Fibroblast of skin of right biceps (primary cell): Measurements from ENCODE around the gene CYB5A.

ENCODE experiments used
- DNase-seq: peaks from one replicate; pipeline ENCODE4 v3.0.0-alpha.2; 2013

The CYB5A gene

DNA sequence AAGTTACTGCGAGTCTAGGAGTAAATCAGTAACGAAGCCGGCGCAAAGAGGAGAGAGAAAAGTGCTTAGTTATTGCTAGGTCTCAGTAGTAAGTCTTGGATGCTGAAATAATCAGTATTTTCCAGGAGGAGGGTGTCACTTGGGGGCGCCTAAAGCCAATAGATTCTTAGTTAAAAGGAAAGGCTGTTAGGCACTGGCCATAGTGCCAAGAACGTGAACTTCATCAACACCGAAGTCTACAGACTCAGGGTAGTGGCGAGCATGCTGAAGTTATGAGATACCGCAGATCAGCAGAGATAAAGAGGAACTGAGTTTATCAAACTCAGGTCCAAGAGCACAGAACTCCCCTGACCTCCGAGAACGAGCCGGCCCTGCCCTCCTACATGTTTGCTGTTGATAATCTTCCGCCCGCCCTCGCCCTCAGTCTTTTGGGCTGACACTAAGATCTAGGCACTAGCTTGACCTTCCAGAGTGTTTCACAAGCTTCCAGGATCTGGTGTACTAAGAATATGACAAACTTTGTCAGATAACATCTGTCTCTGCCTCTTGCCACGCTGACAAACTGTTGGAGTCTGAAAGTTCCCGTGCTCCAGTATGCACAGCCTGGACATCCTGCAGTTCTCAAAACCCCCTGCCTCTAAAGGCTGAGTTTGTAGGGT, 49.2 kb downstream of the CYB5A start:
- DNase-seq: no peak

DNA sequence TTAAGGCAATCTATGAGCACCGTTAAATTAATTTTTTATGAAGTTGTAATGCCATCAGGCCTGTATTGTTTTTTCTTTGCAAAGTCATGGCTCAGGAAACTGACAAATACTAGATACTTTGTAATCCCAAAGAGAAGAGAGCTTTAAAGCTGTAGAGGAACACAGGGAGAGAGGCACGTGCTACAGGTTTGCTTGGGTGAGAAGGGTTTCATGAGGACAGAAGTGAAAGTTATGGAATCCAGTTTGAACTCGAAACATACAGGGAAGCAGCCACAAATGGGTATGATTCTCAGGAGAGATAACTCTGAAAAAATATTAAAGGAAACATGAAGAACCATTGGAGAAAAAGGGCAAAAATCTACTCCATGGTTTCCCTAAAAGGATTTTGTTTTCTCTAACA, 49.8 kb downstream of the CYB5A start:
- DNase-seq: no peak

DNA sequence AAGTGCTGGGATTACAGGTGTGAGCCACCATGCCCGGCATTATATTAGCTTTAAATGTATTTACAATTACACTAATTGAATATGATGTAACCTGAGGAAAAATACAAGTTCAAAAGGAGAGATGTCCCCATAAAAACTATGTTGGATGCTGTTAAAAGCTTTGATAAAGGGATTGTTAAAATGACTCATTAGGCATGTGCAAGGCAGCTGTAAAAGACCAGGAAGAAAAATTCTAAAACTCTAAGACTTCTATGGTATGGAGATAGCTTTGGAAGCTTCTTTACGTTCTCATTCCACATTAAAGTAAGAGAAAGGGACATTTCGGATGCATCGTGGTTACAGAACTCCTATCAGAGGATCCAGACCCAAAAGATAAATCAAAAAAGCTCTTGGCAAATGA, 50.3 kb downstream of the CYB5A start:
- no peak for DNase-seq

DNA sequence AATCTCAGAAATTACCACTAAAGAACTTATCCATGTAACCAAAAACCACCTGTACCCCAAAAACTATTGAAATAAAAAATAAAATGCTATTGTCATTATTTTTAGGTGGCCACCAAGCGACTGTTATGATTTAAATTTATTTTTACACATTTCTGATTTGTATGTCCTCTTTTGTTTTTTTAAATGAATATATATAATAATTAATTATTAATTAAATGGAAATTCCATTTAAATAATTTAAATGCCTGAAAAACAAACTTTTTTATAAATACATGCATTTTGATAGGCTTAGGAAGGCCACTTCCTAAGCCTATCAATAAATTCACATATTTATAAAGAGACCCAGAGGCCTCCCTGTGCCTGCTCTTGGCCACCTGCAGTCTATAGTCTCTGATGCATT, 52.2 kb downstream of the CYB5A start:
- no peak for DNase-seq

DNA sequence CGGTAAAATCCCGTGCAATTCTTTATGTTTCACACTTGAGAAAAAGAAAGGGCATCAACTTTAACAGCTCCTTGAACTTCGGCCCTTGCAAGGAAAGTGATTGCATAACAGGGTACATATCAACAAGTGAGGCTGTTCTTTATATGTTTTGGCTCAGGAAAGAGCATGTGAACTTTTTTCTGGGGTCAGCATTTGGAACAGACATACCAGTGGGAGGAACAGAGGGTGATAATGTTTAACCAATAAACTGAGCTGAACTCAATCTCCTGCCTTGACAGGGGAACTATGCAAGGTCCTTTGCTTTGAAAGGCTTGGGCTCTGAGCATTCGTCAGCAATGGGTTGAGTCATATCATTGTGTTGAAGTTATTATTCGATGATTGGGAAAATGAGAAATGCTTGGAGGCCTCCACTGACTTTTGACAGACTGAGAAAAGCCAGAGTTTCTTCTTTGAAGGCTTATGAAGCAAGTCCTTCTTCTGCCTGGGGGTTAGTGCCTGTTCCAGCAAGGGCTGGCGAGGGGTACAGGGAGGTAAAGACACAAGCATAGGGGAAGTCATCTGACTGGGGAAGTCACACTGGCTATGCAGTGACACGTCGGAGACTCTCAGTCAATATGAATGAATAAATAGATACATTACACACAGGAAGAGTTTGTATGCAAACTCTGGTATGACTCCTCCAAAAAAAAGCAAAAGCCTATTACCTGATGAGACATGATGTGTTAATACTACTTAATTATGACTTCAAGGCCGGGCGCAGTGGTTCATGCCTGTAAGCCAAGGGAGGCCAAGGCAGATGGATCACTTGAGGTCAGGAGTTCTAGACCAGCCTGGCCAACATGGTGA, 57.2 kb downstream of the CYB5A start:
- DNase-seq: peak; percentile 72

DNA sequence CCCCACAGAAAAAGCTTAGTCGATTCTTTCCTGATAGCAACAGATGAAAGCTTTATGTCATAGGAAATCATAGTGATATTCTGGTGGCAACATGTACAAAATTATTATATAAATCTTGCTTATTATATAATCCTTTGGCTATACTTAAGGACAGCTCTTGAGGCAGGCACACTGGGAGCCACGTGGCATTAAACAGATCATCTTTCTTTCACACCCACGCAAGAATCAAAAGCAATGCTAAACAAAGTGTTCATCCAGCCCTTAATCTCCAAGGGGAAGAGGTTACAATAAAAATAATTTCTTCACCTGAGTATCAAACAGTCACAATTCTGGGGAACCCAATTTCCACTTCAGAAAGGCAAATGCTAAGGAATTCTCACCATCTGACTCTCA, 57.8 kb downstream of the CYB5A start:
- DNase-seq: no peak

DNA sequence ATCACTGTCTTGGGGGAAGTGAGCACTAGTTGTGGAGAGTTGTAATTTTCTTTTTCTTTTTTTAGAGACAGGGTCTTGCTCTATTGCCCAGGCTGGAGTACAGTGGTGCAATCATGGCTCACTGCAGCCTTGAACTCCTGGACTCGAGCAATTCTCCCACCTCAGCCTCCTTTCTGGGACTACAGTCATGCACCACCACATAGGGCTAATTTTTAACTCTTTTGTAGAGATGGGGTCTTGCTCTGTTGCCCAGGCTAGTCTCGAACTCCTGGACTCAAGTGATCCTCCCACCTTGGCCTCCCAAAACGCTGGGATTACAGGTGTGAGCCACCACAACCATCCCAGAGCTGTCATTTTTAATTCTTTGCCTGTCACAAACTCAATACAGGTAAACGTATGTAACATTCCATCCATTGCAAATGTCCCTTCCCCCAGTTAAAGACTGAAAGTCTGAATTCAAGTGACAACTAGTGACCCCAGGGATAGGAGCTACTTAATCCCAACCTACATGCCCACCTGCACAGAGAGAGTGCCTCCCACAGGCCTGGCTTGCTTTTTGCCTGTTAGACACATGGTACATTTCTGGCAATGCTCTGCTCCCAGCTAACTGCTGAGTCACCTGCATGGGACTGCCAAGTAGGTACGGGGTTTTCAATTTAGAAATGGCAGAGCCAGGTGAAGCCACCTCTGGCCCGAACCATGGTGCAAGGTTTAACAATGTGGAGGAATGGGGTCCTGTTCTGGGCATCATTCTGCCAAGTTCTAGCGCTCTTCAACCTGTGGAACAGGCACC, 60.6 kb downstream of the CYB5A start:
- no peak for DNase-seq

DNA sequence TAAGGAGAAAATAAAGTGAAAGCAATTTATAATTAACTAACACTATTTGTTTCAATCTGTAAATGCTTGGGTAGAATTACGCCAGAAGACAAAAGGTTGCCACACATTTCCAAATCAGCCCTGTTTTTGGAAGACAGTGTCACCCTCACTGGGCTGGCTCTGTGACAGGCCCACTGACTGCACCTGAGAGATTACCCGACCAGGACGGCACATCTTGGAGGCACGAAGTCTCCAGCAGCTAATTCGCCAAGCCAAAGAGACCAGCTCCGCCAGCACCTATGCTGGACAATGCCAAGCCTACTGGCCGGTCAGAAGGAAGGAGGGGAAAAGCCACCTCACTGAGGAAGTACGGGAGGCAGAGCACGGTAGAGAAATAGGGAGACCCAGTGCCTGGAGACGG, 61.9 kb downstream of the CYB5A start:
- no peak for DNase-seq

DNA sequence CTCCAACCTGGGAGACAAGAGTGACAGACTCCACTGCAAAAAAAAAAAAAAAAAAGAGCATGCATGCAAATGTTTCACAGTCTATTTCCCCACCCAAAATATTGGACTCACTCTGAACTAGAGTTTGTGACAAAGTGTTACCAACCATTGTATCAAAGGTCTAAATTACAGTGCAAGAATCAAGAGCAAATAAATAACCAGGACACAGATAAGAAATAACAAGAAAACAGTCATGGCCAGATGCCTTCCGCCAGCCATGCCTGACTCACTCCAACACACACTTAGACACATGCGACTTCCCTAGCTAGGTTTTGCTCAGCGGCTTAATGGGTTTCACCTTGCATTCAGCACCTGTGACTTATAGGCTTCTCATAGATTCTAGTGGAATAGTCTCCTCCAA, 62.8 kb downstream of the CYB5A start:
- DNase-seq: no peak

DNA sequence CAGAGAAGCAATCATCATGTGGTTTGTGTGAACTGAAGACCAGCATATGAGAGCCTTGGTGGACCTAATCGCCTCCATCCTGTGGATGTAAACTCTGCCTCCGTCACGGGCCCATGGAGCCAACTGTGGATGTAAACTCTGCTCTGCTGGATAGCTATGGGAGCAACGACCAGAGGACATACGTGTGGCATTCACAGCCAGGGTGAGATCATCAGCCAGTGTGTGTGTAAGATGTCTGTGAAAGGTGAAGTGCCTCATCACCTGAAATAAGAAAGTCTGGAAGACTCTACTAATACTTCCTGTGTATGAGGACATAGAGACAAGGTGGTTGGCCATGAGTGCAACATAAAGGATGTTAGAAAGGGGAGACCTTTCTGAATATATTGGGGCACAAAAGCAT, 63.5 kb downstream of the CYB5A start:
- DNase-seq: no peak

DNA sequence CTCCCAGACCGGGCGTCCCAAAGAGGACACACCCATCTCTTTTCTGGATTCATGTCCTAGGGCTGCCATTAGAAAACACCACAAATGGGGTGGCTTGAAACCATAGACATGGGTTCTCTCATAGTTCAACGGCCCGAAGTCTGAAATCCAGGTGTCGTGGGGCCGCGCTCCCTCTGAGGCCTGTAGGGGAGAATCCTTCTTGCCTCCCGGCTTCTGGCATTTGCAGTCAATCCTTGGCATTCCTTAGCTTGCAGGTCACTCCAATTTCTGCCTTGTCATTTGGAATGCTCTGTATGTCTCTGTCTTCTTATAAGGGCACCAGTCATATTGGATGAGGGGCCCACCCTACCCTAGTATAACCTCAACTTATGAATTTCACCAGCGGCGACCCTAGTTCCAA, 65.1 kb downstream of the CYB5A start:
- no peak for DNase-seq

DNA sequence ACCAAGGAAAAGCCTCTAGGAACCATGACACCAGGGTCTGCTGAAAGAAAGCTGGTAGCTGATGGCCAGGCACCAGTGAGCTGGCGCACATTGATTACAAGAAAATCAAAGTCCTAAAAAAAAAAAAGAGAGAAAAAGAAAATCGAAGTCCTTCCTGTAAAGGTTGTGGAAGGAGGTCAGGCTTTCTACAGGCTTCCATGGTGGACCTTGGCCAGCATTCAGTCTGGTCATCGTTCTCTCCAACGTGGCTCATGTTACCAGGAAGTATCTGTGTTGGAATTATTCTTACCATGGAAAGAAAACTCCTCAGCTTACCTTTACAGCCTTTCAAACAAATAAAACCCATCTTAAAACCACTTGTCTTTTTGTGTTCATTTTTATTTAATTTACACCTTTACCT, 65.6 kb downstream of the CYB5A start:
- no peak for DNase-seq

DNA sequence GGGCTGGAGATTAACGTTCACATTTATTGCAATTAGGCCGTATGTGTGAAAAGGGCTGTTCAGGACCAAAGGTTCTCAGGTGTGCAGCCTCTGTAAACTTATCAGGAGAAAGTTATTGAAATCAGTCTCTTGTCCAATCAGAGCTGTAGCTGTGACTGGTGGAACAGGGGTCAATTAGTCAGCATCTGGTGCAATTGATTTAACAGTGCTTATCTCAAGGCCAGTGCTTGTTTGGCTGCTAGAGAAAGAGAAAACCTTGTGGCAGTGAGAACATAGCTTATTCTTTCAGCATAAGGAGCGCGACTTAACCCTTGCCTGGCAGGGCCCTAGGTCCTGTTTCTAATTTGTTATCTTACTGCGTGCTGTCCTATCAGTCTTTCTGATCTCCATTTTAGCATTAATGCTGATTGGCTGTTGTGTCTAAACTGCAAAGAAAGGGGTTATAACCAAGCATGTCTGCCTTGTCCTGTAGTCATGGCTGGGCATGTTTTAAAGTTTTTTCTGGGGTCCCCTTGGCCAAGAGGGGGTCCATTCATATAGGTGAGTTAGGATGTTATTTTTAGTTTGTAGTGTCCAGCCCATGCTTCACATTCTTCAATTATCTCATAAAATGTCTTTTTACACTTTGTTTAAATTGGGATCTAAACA, 66.4 kb downstream of the CYB5A start:
- DNase-seq: no peak

DNA sequence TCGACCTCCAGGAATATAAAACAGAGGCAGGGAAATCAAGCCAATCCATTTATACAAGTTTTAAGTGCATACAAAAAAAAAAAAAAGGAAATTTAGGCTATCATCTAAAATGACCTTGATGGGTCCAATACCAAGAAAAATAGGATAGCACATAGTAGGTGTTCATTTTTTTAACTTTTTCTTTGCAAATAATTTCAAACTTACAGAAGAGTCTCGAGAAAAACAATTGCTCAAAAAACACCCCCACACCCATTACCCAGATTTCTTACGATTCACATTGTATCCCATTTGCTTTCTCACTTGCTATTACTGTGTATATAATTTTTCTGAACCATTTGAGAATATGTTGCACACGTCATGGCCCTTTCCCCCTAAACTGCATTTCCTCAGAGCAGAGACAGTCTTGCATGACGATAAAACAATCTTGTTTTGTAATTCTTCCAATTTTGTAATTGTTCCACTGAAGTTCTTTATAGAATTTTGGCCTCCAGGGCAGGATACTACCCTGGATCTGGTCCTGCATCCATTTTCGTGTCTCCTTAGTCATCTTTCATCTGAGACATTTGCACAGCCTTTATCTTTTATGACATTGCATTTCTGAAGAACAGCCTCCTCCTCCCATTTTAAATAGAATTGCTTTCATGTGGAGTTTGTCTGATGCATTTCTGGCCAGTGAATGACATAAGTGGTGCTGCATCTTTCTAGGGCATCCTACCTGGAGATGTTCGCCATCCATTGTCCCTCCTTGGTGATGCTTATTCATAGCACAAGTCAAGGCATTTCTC, 68.9 kb downstream of the CYB5A start:
- DNase-seq: no peak

DNA sequence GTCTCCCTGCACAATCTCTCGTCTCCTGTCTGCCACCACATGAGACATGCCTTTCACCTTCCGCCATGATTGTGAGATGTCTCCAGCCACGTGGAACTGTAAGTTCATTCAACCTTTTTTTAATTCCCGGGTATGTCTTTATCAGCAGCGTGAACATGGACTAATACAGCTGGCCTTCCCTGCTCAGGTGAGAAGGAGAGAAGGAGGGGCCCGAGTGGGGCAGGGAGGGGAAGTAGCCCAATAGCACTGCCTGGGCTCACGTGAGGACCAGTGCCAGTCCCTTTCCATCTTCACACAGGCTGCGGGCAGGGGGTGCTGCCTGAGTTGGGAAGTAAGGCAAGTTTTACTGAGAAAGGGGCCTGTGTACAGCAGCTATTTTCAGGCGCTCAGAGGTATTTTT, 70.7 kb downstream of the CYB5A start:
- no peak for DNase-seq

DNA sequence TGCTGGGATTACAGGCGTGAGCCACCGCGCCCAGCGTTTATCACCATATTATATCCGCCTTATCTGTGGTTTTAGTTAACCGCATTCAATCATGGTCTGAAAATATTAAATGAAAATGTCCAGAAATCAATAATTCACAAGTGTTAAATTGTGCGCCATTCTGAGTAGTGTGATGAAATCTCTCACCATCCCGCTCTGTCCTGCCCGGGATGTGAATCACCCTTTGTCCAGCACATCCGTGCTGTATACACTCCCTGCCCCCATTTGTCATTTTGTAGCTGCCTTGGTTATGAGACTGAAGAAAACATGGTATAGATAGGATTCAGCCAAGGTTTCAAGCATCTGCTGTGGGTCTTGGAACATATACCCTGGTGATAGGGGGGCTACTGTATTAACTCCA, 72.7 kb downstream of the CYB5A start:
- no peak for DNase-seq

DNA sequence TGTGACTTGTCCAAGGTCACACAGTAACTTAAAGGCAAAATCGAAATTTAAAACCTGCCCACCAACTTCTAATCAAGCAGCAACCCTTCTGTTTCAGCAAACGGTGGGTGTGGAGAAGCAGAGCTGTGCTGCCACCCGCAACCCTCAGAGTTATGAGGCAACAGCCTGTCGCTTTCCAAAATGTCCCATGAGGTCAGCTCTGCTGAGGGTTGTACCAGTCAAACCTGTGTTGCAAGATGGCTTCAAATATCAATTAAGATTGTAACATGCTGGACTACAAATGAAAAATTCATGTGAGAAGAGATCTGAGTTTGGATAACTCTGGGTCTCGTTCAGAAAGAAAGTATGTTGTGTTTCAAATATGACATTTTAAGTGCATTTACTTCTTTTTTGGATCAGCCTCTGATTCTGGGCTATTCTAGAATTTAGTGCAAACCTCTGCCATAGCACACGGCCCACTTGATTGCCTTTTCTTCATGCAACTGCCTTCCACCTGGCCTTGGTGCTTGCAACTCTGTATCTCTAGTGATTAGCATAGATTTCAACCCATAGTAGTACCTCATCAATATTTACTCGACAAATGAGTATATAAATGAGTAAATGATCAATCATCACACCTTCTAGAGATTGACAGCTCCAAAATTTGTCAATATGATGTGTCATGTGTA, 74.2 kb downstream of the CYB5A start:
- DNase-seq: no peak

DNA sequence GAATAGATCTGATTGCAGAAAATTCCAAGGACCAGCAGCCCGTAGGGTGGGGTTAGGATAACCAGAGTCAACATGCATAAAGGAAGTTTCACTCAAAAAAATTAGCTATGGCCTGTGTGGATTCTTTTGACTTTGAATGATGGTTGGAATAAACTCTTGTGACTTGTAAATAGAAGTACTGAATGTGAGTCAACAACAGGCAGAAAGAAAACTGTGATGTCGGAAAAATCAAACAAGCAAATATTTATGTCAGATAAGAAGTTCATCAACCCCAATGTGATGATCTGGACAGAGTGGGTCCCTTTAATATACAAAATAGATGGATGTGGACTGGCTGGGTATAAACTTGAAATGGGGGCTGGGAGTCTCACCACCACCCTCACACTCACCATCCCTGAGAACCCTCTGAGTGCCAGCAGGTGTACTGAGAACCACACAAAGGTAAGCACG, 75.1 kb downstream of the CYB5A start:
- DNase-seq: no peak

DNA sequence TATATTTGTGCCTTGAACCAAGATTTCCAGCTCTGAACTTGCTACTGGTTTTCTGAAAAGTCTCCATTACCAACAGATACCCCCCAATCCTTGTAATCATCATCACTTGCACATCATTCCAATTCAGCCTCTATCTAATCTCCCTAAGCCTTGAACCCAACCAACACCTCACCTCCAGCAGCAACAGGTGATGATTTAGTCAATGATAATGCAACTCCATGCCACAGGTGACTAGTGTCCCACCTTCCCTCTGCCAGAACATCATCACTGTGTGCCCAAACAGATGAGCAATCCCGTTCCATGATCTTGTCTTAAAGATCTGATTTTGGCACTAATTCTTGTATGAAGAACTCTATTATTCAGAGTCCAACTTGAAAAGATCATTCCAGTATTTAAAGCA, 75.9 kb downstream of the CYB5A start:
- DNase-seq: no peak

DNA sequence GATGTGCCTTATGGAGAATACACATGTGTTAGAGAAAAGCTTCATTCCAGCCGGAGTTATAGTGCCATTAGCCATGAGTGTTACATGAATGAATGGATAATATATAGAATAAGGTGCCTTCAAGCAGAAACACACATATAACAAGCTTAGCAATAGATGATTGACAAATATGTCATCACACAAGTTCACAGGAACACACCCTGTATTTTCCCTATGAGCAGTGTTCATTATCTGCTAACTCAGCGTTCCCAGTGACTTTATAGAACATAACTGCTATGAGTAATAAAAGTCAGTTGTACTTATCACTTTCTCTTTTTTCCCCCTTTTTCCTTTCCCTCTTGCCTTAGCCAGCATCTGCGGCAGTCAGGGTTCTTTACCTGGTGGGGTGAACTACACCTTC, 78.3 kb downstream of the CYB5A start:
- no peak for DNase-seq

DNA sequence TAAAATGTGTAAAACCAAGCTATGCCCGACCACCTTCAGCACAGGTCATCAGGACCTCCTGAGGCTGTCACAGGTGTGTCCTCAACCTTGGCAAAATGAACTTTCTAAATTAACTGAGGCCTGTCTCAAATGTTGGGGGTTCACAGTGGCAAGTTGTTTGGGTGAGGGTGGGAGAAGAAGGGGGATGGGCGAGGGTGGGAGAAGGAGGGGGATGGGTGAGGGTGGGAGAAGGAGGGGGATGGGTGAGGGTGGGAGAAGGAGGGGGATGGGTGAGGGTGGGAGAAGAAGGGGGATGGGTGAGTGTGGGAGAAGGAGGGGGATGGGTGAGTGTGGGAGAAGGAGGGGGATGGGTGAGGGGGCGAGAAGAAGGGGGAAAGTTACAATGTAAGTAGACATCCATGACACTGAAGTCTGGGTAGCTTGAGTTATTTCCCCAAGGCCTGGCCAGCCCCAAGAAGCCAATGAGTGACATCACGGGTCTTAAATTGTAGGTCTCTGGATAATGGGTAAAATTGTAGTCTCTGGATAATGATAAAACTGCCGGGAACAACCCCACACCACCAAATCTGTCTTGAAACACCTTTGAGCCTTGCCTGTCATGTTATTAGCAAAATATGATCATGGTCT, 87.1 kb downstream of the CYB5A start:
- no peak for DNase-seq
